Limb (tissue), 2 donors: ENCODE data around the gene ARID3B.
"Not testable (repeated sequence)": the region's sequence is repeated elsewhere in the genome, so short reads cannot be mapped to it uniquely, and the experiment has no call there.

Source experiments
- DNase-seq, 2 donors: peaks; one replicate each; pipeline ENCODE4 v3.0.0-alpha.2; 2016; ENCODE audit errors: extremely low spot score in 2 of 2

The ARID3B gene

GRCh38 chr15:74535388-74536084, 5.5 kb upstream of the ARID3B start:
- DNase-seq: no peak

GRCh38 chr15:74537736-74538135, 3.3 kb upstream of the ARID3B start:
- DNase-seq: no peak

- DNase-seq: not testable (repeated sequence)
These were observed 1.5 kb upstream of the ARID3B start for GRCh38 chr15:74539521-74539920.

- no peak for DNase-seq
These were observed 759 bp upstream of the ARID3B start for GRCh38 chr15:74540161-74540760.

GRCh38 chr15:74541494-74542165, 610 bp downstream of the ARID3B start:
- DNase-seq: peak in 1 of 2 donors; percentile 10

GRCh38 chr15:74542166-74543042, 1.4 kb downstream of the ARID3B start:
- DNase-seq: no peak

- no peak for DNase-seq
These were observed 2.0 kb downstream of the ARID3B start for GRCh38 chr15:74543043-74543422.

GRCh38 chr15:74543583-74543982, 2.6 kb downstream of the ARID3B start:
- no peak for DNase-seq

- DNase-seq: no peak
These were observed 4.1 kb downstream of the ARID3B start for GRCh38 chr15:74545086-74545485.

- DNase-seq: peak; percentile 96 to 98
These were observed 5.0 kb downstream of the ARID3B start for GRCh38 chr15:74545776-74546656.

GRCh38 chr15:74547616-74548015, 6.6 kb downstream of the ARID3B start:
- DNase-seq: no peak

- peak; percentile 27 to 41 for DNase-seq
These were observed 7.2 kb downstream of the ARID3B start for GRCh38 chr15:74548241-74548640.

- no peak for DNase-seq
These were observed 8.8 kb downstream of the ARID3B start for GRCh38 chr15:74549816-74550215.

- DNase-seq: no peak
These were observed 10.7 kb downstream of the ARID3B start for GRCh38 chr15:74551714-74552113.

- DNase-seq: no peak
These were observed 11.9 kb downstream of the ARID3B start for GRCh38 chr15:74552773-74553441.

- no peak for DNase-seq
These were observed 14.2 kb downstream of the ARID3B start for GRCh38 chr15:74555192-74555591.

- no peak for DNase-seq
These were observed 17.7 kb downstream of the ARID3B start for GRCh38 chr15:74558706-74559105.

- no peak for DNase-seq
These were observed 22.4 kb downstream of the ARID3B start for GRCh38 chr15:74563442-74563841.

GRCh38 chr15:74564182-74564581, 23.2 kb downstream of the ARID3B start:
- DNase-seq: no peak

- no peak for DNase-seq
These were observed 24.5 kb downstream of the ARID3B start for GRCh38 chr15:74565381-74566085.
